NCI-H2107 (cell line): ENCODE measurements around the gene LZTS2.

Source experiments
- DNase-seq: peaks from one replicate; lab custom pipeline; 2025; lab: John Stamatoyannopoulos, UW

LZTS2 gene

DNA sequence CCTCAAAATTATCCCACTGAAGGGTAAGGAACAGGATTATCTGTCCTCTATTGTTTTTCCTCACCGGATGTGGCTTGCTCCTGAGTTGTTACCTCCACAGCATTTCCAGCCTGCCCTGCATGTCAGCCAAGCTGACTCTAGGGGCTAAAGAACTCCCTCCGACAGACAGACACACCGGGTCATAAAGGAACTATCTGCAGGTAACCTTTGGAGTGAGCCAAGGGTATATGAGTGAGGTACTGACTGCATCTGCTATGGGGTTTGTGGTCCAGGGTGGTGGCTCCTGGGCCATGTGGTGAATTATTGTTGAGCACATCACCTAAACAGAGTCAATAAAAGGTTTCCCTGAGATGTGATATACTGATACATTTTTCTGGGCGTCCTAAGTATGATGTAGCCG, 55.3 kb downstream of the LZTS2 start:
- DNase-seq = no peak

DNA sequence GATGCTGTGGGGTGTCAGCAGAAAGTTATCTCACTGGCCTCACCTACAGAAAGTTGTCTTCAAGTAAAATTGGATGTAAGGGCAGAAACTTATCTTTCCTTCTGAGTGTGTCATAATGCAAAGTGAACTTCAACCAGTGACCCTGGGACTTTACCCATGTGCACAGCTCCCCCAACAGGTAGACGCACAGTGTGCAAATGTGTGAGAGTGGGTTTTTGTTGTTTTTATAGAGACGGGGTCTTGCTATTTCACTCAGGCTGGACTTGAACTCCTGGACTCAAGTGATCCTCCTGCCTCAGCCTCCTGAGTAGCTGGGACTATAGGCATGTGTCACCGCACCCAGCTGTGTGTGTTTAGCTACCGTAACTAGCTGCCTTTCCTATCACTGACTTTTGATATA, 55.8 kb downstream of the LZTS2 start:
- no peak for DNase-seq

DNA sequence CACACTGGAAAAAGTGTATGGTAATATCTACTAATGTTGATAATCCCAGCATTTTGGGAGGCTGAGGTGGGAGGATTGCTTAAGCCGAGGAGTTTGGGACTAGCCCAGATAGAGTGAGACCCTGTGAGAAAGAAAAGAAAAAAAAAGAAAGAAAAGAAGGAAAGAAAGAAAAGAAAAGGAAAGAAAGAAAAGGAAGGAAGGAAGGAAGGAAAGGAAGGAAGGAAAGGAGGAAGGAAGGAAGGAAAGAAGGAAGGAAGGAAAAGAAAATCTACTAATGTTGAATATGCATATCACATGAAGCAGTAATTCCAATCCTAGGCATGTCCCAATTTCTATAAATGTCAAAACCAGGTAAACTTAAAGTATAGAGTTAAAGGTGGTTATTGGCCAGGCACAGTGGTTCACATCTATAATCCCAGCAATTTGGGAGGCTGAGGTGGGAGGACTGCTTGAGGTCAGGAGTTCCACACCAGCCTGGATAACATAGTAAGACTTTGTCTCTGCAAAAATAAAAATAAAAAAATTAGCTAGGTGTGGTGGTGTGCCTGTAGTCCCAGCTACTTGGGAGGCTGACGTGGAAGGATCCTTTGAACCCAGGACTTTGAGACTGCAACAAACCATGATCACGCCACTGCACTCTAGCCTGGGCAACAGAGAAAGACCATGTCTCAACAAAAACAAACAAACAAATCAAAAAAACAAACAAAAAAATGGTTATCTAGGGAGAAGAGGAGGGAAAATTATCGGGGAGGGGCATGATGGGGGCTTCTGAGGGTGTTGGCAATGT, 57.0 kb downstream of the LZTS2 start:
- no peak for DNase-seq
